Measurements from ENCODE around the gene CIC.

Gene CIC

DNA sequence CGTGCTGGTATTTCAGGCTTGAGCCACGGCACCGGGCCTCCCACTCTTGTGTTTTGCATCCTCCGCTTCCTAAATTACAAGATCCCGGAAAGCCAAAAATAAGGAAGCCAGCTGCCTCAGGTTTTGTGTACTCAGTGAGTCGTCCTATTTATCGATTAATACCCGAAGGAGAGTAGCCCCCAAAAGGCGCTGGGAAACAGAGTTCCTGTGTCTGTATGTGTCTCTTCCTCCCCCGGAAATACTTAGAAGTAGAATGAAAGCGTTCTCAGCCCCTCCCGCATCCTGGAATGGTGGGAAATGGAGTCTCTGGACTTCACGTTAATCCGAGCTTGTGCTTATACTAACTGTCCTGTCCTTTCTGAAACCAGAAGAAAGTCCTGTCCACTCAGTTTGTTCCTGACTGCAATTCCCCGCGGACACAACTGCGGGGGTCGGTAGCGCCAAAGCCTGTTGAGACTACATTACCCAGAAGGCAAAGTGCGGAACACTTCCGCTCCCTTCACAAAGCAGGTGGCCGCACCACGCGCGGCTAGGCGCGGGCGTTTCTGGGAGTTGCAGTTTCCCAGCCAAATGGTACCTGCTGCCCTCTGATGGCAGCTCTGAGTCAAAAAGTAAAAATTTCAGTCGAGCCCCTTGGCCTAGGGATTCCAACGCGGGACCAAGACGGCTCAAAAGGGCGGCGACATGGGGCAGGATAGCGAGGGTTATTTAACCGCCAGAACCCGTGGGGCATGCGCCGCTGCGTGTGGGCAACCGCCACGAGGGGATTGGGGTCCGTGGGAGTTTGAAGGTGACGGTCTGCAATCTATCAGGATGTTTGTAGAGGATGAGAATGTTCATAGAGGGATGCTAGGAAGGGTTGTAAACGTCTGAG lies 24.5 kb upstream of the CIC start:
- peak; percentile 91 for DNase-seq

DNA sequence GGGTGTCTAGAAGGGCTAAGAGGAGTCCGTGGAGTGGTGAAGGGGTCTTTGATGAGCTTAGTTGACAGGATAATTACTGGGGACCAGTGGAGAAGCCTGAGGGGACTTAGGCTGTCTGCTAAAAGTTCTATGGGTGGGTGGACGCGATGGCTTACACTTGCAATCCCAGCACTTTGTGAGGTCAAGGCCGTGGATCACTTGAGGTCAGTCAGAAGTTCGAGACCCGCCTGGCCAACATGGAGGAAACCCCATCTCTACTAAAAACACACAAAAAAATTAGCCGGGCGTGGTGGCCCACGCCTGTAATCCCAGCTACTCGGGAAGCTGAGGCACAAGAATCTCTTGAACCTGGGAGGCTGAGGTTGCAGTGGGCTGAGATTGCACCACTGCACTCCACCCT lies 23.8 kb upstream of the CIC start:
- no peak for DNase-seq

DNA sequence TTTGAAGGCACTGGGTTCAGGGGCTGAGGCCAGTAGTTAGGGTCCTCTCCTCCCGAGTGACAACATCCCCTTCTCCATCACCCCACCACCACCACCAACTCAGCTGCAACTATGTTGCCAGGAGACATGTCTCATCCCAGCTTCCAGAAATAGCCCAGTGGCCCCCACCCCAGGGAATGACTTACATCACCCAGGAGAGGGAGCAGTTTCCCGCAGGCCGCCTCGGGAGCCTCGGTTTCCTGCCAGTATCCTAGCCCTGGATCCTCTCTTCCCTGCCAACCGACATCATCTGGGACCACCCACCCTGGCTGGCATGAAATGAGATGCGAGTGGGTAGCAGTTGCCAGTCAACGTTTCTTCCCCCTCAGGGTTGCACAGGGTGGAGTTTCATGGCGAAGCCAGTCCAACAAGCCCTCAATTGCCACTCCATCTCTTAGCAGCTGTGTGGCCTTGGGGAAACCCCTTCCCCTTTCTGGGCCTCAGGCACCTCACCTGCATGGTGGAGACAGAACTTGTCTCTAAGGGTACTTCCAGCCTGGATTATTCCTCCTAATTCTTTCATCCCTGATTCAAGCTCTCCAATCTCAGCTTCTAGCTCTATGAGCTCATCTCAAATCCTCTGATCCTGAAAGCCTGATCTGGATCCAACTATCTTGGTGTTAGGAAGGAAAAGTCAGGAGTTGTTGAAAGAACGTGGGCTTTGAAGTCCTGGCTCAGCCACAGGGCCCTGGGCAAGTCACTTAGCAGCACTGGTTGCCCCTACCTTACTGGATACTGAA lies 22.7 kb upstream of the CIC start:
- no peak for DNase-seq

DNA sequence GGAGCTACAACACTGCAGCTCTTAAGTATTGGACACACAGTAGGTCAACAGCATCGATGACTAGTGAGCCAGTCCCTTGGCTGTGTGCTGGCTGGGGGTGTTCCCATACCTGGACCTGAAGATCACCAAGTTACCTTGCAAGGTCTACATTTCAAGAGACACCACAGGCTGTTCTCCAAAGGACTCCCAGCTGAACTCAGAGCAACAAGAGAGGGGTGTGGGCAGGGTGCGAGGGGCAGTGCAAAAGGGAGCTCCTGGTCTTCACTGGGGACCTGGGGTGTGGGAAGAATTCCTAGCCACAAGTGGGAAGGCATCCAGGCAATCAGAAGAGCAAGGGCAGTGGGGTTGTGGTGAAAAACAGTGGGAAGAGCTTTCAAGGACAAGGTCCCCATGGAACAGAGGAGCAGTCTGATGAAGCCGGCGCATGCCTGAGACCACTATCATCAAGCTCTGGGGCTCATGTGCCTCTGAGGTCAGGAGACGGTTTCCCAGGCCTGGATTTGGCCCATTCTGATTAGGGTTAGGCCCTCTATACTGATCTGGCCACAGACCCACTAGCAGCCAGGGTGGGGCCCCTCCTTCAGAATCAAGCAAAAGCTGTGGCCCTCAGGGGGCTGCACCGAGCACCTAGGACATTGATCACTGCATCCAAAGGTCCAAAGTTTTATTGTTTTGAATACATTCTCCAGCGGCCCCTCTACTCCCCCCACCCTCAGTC lies 22.0 kb upstream of the CIC start:
- DNase-seq: no peak

DNA sequence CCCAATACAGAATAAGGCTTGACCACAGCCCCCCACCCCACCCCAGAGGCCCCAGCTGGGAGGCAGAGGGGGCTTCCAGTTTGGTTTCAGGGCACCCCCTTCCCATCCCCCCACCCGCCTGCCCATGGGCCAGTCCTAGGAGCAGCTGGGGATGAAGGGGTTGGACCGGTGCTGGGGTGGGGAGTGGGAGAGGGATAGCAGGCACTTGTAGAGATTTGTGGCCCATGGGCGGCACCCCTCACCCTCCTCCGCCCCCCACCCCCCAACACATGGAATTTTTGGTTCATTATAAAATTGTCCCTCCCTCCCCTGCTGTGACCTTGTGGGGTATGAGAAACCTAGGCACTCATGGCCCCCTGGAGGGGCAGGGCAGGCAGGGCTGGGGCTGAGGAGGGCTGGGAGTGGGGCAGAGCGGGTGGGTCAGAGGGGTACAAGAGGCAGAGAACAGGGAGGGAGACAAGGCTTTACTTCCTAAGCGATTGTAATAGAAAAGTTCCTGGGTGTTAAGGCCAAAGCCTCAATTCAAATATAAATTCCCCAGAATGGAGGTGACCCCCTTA lies 21.3 kb upstream of the CIC start:
- no peak for DNase-seq

DNA sequence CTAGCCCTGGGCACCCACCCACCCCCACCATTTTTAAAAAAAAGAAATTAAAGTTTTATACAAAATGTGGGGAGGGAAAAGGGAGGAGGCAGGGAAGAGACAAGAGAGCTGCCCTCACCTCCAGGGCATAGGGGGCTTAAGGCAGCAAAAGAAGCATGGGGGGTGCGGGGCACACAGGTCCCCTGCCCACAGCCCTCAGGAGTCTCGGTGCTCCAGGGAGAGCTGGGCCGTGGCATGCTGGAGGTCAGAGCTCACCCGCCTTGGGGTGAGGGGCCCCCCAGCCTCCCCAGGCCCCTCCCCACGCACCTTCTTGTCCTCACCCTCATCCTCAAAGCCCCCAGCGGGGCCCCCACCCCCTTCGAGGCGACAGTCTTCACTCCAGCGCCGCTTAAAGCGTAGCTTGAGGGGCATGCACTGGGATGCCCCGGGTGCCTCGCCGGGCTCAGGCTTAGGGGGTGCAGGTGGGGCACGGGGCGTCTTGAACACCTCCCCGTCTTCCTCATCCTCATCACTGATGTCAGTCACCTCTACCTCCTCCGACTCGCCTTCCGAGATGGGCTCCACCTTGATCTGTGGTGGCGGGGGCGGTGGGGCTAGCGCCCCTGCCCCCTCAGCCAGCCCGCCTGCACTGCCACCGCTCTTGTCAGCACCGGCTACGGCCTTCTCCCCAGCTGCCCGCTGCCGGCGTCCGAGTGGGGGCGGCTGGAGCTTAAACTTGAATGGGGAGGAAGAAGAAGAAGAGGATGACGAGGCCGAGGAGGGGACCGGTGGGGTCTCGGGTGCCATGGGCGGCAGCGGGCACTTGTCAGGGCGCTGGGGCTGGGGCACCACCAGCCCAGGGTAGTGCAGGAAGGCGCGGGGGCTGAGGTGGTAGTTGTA lies 20.5 kb upstream of the CIC start:
- no peak for DNase-seq

DNA sequence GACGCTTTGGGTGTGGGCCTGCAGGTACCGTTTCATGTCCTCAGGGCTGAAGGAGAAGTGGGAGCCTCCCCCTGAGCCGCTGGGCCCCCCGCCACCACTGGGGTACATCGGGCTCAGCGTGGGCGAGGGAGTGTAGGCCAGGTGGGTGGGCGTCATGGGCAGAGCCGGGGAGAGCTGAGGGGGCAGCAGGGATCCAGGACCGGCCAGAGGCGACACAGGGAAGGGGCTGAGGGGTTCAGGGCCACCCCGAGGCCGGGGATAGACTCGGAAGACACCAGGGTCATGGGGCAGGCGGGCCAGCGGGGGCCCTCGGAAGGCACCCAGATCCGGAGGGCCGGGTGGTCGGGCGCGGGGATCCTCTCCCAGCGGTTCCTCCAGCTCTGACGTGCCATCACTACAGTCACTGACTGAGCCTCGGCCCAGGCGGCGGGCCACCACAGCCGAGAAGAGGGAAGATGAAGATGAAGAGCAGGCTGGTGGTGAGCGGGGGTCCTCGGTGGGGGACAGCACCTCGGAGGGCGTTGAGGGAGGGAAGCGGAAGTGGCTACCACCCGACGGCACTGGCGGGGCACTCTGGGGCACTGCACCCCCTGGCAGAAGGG lies 19.8 kb upstream of the CIC start:
- DNase-seq: no peak

DNA sequence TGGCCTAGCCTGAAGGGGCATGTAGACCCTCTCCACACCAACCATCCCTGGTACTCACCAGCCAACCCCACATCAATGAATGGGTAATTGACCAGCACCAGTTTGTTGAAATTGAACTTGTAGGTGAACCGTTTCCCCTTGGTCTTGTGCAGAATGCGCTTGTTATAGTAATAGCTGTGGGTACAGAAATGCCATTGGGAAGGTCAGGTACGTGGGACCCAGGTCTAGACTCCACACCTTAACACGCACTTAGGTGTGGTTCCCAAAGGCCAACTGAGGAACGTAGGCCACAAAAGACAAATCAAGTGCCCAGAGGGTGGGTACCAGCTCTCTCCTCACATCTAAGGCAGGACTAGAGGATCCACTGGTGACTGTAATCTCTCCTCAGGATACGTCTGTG lies 19.3 kb upstream of the CIC start:
- DNase-seq: no peak

DNA sequence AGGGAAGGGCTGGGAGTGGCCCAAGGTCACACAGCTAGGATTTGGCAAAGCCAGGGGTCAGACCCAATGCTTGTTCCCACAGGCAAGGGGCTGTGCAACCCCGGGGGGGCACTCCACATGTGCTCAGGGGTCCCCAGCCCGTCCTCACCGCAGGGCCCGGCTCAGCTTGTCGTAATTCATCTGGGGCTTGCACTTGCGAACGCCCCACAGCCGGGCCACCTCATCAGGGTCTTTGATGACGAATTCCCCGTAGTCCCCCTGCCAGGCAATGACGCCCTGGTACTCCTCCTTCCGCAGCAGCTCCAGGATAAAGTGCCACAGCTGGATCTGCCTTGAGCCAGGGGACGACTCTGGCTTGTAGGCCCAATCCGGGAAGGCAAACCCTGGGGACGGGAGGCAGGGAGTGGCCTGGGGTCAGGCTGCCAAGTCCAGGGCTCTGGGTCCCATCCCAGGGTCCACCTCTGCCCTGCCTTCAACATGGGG lies 18.8 kb upstream of the CIC start:
- no peak for DNase-seq

DNA sequence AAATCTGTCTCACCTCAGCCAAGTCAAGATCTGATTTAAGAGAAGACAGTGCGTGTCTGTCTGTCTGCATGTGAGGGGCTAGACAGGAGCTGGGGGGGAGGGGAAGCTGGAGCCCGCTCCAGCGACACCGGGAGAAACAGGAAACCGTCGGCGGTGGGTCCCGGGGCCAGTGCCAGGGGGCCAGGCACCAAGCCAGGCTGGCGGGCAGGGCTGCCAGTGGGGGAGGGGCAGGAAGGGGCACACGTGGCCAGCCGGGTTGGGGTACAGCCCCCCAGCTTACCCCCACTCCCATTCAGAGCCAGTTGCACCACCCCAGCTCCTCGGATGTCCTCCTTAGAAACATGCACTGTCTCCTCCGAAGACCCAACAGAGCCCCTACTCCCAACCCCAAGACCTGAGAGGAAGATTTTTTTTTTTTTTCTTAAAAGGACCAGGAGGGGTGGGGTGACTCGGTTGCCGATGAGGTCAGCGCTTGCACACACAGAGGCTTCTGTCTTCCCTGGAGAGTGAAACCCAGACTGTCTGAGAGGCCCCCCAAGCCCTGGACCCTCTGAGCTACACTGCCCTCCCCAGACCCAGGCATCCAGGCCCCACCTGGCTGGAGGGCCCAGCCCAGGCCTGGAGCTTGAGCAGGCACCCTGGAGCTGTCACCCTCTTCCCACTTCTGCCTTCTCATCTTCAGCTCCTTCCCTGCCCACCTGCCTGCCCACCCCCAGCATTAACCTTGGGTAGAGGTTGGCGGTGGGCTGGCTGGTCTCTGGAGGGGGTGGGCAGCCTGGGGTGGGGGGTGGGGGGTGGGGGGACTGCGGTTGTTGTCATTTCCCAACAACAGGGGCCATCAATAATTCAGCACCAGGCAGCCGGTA lies 18.2 kb upstream of the CIC start:
- peak; percentile 34 for DNase-seq

DNA sequence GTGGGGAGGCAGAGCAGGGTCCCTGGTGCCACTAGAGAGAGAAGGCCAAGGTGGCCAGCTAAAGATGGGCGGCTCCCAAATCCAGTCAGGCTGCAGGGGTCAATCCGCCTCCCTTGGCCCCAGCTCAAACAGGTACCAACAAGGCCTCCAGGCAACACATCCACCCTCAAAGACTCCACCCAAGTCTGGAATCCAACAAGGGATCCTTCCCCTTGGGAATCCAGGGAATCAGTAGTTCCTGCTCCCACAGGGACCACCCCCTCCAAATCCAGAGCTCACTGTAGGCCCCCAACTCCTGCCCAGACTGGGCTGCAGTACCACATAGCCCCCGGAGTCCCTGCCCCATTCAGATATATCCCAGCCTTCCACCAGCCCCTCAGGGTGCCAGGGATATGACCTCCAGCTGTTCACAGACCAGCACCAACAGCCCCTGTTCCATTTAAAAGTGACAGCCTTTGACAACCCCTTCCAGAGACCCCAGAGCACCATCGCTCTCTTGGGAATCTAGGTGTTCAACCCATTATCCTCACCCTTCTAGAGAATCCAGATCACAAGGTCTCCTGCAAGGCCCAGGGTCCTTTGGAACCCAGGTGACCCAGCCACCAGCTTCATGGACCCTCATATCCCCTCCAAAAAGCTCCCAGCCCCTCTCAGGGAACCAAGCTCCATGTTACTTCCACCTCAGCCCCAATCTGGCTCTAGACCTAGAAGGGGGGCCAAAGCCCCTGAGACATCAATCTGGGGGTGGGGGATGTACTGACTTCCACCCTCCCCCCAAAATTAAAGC lies 17.3 kb upstream of the CIC start:
- no peak for DNase-seq

DNA sequence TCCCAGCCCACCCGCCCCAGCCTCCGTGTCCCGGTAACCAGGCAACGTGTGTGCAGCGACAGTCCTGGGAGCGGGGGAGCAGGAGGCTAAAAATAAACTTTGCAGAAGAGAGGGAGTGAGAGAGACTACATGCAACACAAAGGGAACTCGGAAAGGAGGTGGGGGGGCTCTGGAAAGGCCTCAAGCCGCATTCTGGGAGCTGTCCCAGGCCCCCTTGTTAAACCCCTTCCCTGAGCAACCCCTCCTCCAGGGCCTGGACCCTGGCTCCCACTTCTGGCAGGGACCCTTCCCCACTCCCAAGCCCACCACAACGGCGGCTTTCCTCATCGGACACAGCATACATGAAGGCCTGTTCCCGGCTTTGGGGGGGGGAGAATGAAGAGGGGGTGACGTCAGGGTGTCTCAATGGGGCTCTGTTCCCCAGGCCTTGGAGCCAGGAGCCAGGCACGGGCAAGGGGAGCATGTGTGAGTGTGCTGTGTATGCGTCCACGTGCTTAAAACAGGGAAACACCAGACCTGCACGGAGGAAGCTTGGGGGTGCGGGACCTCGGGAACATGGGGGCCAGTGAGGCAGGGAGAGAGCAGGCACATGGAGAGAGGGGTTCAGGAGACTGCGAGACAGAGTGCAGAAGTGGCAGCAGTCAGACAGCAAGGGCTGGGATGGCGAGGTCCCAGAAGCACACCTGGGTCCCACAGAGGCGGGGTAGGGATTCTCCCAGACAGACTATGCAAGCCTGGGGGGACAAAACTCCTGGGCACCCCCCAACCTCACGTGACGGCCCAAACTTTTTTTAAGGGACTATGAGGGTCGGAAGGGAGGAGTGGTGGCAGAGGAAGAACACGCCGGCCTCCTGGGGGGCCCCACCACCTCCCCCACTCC lies 16.4 kb upstream of the CIC start:
- no peak for DNase-seq

DNA sequence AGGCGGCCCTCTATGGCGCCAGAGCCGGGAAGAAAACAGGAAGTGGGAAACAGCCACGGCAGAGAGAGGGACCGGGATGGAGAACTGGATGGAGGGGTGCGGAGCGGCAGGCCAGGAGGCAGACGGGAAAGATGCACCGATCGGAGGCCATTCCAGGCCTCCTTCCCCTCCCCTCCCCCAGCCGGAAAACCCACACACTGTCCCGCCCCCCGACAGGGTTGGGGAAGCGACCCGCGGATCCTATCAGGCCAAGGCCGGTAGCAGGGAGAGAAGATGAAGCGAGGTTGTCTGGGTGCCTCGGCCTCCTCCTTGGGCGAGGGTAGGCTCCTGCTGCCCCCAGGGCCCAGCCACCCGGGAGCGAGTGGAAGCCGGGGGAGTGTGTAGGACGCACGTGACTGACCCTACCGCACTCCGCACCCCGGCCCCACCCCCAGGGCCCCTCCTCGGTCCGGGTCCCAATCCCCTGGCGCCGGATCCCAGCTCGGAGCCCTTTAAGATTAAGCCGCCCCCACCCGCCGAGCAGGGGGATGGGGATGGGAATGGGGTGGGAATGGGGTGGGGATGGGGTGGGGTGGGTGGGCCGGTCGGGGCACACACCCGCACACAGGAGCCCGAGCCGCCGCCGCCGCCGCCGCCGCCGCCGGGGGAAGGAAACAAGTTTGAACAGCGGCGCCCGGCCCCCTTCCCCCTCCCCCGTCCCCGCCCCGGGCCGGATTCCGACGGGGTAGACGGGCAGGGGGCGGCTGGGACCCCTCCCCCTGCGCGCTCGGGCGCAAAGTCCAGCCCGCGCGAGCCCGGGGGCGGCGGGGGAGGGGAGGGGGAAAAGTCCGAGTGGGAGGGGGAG lies 15.6 kb upstream of the CIC start:
- peak; percentile 70 for DNase-seq

DNA sequence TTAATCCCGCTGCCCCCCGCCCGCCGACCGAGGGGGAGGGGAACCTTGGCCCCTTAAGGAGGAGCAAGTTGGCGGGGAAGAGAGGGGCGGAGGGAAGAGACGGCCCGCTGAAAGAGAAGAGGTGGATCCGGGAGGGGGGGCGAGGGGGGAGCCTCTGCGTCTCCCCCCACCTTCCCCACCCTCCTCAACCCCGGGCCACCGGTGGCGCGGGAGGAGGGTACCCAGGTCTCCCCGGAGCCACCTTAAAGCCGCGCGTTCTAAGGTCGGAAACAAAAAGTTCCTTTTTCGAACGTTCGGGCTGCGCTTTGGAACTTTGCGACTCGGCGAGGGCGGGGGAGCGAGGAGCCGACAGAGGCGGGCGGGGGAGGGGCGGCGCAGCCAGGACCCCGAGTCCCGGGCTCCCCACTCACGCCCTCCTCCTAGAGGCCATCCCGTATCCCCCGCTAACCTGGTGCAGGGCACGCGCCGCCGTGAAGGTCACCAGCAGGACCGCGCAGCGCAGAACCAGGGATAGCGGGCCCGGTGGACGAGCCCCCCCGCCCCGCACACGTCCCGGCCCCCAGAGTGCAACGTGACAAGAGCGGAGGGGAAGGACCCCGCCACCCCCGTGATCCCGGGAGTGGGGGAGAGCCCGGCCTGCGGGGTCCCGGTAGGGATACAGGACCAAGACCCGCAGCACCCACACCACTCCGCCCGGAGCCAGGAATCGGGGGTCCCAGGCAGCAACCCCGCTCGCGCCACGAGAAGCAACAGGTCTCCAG lies 14.8 kb upstream of the CIC start:
- peak; percentile 79 for DNase-seq

DNA sequence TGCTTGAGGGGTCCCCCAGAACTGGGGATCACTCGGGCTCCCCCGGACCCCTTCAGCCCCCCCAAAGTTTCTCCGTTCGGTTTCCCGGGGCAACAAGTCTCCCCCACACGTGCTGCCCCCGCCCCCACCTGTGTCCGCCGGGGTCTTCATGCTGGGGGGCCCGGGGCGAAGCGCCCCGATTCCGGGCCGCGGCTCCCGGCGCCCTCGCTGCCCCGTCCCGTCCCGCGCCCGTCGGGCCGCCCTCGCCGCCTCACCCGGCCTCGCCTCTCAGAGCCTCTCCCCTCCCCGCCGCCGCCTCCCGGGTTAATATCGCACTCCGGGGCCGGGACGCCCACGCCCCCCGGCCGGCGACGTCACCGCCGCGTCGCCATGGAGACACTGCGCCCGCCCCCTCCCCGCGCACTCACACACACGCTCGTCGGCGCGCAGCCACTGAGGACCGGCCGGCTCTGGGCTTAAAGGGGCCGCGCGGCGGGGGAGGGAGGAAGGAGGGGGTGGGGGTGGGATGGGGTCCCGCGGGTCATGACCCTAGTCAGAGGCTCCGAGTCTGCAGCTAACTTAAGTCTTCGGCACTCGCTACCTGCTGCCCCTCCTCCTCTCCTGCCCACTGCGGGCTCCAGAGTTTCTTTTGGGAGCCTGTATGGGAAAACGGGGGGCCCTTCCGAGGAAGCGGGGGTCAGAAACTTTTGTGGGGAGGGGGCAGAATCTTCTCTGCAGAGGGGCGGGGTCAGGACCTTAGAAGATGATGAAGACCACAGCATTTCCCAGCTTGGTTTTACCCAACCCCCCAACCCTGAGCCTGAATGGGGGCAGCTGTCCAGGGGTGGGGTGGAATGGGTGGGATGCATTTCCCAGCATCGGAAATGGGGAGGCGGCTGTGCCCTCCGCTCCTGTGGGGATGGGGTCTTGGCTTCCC lies 13.9 kb upstream of the CIC start, which contains the start of gene ERF:
TSS of gene ERF (minus strand) at position 279 of the 916 bp plus-strand sequence. CDS start at position 150, 129 bp downstream.
- peak; percentile 96 for DNase-seq
